ENCODE results near the gene ACVR1B. TPM values are rescaled to one million over a fixed set of nuclear protein-coding genes. Genes with fewer than 3 reads are reported as not detected.

The ACVR1B gene
- total and polyA plus RNA-seq, 3 experiments from 2014 or later = 1.3 to 8.7 (median 7.8) TPM

- Mint-ChIP-seq H3K4me3 (no peak overlapping the region), H3K4me1 (no peaks in the 10 kb centered on the region), H3K36me3 (no peaks in the 10 kb centered on the region), H3K9me3 (no peaks in the 10 kb centered on the region), H3K27me3 (peaks cover 0 to 2% of the 10 kb centered on the region in 2 donors), H3K27ac (no peak overlapping the region)
- H3K36me3 ChIP-seq (ENCODE audit: insufficient read depth, low read length) = no peaks in the 10 kb centered on the region
- DNase-seq = no peak
- H3K4me1 ChIP-seq (ENCODE audit: insufficient read depth, low read length) = no peaks in the 10 kb centered on the region
- no peaks in the 10 kb centered on the region for H3K9me3 ChIP-seq (ENCODE audit: low read length)
- CTCF ChIA-PET = no interaction called here
- no peak overlapping the region for H3K27ac ChIP-seq (ENCODE audit: low read depth, low read length)
- H3K27me3 ChIP-seq (ENCODE audit: insufficient read depth, low read length, poor library complexity, severe bottlenecking) = no peaks in the 10 kb centered on the region
- H3K4me3 ChIP-seq (ENCODE audit: low read length) = no peak overlapping the region
- POLR2A ChIA-PET = no interaction called here
Observed at GRCh38 chr12:51932218-51933076, 19.1 kb upstream of the ACVR1B start.

- H3K9me3 ChIP-seq (ENCODE audit: low read length) = no peaks in the 10 kb centered on the region
- no peak for DNase-seq
- no peaks in the 10 kb centered on the region for H3K27me3 ChIP-seq (ENCODE audit: insufficient read depth, low read length, poor library complexity, severe bottlenecking)
- peaks cover under 1 to 6% of the 10 kb centered on the region in 2 donors for H3K27me3 Mint-ChIP-seq
- ChIA-PET CTCF (interaction anchor here (0.7 to 0.8 kb wide), 2 partner anchors 41 to 153 kb away, joined by 3 read pairs; no protein-coding TSS in a partner anchor), POLR2A (no interaction called here)
- H3K4me3 Mint-ChIP-seq = no peak overlapping the region
- no peaks in the 10 kb centered on the region for H3K4me1 ChIP-seq (ENCODE audit: insufficient read depth, low read length)
- H3K4me1 Mint-ChIP-seq = no peaks in the 10 kb centered on the region
- no peaks in the 10 kb centered on the region for H3K36me3 Mint-ChIP-seq
- no peak overlapping the region for H3K27ac ChIP-seq (ENCODE audit: low read depth, low read length)
- H3K36me3 ChIP-seq (ENCODE audit: insufficient read depth, low read length) = no peaks in the 10 kb centered on the region
- H3K4me3 ChIP-seq (ENCODE audit: low read length) = no peak overlapping the region
- no peaks in the 10 kb centered on the region for H3K9me3 Mint-ChIP-seq
- no peak overlapping the region for H3K27ac Mint-ChIP-seq
Observed at GRCh38 chr12:51934080-51934479, 17.4 kb upstream of the ACVR1B start.

- ChIA-PET POLR2A (no interaction called here), CTCF (interaction anchor here (0.9 to 2.6 kb wide), 2 partner anchors 11 to 15 kb away, joined by 3 to 8 read pairs; no protein-coding TSS in a partner anchor)
- H3K9me3 ChIP-seq (ENCODE audit: low read length) = no peaks in the 10 kb centered on the region
- H3K4me1 ChIP-seq (ENCODE audit: insufficient read depth, low read length) = no peaks in the 10 kb centered on the region
- no peak for DNase-seq
- no peak overlapping the region for H3K27ac ChIP-seq (ENCODE audit: low read depth, low read length)
- H3K27me3 ChIP-seq (ENCODE audit: insufficient read depth, low read length, poor library complexity, severe bottlenecking) = no peaks in the 10 kb centered on the region
- Mint-ChIP-seq H3K4me1 (no peaks in the 10 kb centered on the region), H3K9me3 (no peaks in the 10 kb centered on the region), H3K36me3 (peaks cover 0 to 2% (median 0%) of the 10 kb centered on the region in 3 donors), H3K27ac (no peak overlapping the region), H3K27me3 (peaks cover 1 to 26% of the 10 kb centered on the region in 2 donors), H3K4me3 (no peak overlapping the region)
- H3K36me3 ChIP-seq (ENCODE audit: insufficient read depth, low read length) = no peaks in the 10 kb centered on the region
- H3K4me3 ChIP-seq (ENCODE audit: low read length) = no peak overlapping the region
Observed at GRCh38 chr12:51937926-51938325, 13.6 kb upstream of the ACVR1B start.

GRCh38 chr12:51938726-51939125 is 12.8 kb upstream of the ACVR1B start:
- Mint-ChIP-seq H3K4me3 (no peak overlapping the region), H3K4me1 (no peaks in the 10 kb centered on the region), H3K27me3 (peaks cover 1 to 31% of the 10 kb centered on the region in 2 donors), H3K27ac (no peak overlapping the region), H3K36me3 (peaks cover 0 to 5% (median 0%) of the 10 kb centered on the region in 3 donors), H3K9me3 (peaks cover 0 to 2% (median 0%) of the 10 kb centered on the region in 5 donors)
- H3K4me1 ChIP-seq (ENCODE audit: insufficient read depth, low read length) = no peaks in the 10 kb centered on the region
- H3K27me3 ChIP-seq (ENCODE audit: insufficient read depth, low read length, poor library complexity, severe bottlenecking) = no peaks in the 10 kb centered on the region
- ChIA-PET CTCF (interaction anchor here (2.6 kb wide), 1 partner anchor 15 kb away, joined by 8 read pairs; no protein-coding TSS in a partner anchor), POLR2A (no interaction called here)
- no peaks in the 10 kb centered on the region for H3K9me3 ChIP-seq (ENCODE audit: low read length)
- H3K36me3 ChIP-seq (ENCODE audit: insufficient read depth, low read length) = no peaks in the 10 kb centered on the region
- DNase-seq = no peak
- H3K4me3 ChIP-seq (ENCODE audit: low read length) = no peak overlapping the region
- H3K27ac ChIP-seq (ENCODE audit: low read depth, low read length) = no peak overlapping the region

- POLR2A ChIA-PET = no interaction called here
- H3K27ac ChIP-seq (ENCODE audit: low read depth, low read length) = no peak overlapping the region
- H3K36me3 ChIP-seq (ENCODE audit: insufficient read depth, low read length) = no peaks in the 10 kb centered on the region
- no peak overlapping the region for H3K27ac Mint-ChIP-seq
- H3K27me3 Mint-ChIP-seq = peaks cover 7 to 38% of the 10 kb centered on the region in 2 donors
- no peak for DNase-seq
- CTCF ChIA-PET = no interaction called here
- H3K4me3 ChIP-seq (ENCODE audit: low read length) = no peak overlapping the region
- H3K9me3 Mint-ChIP-seq = peaks cover 8 to 16% (median 13%) of the 10 kb centered on the region in 5 donors
- H3K4me3 Mint-ChIP-seq = no peak overlapping the region
- H3K27me3 ChIP-seq (ENCODE audit: insufficient read depth, low read length, poor library complexity, severe bottlenecking) = no peaks in the 10 kb centered on the region
- H3K9me3 ChIP-seq (ENCODE audit: low read length) = no peaks in the 10 kb centered on the region
- H3K36me3 Mint-ChIP-seq = peaks cover 0 to 14% (median 5%) of the 10 kb centered on the region in 3 donors
- H3K4me1 Mint-ChIP-seq = no peaks in the 10 kb centered on the region
- H3K4me1 ChIP-seq (ENCODE audit: insufficient read depth, low read length) = no peaks in the 10 kb centered on the region
Observed at GRCh38 chr12:51941011-51941581, 10.4 kb upstream of the ACVR1B start.

- H3K27ac ChIP-seq (ENCODE audit: low read depth, low read length) = no peak overlapping the region
- H3K4me3 Mint-ChIP-seq = no peak overlapping the region
- peaks cover 8 to 21% (median 13%) of the 10 kb centered on the region in 5 donors for H3K9me3 Mint-ChIP-seq
- H3K4me3 ChIP-seq (ENCODE audit: low read length) = no peak overlapping the region
- no peaks in the 10 kb centered on the region for H3K27me3 ChIP-seq (ENCODE audit: insufficient read depth, low read length, poor library complexity, severe bottlenecking)
- no peaks in the 10 kb centered on the region for H3K9me3 ChIP-seq (ENCODE audit: low read length)
- no peaks in the 10 kb centered on the region for H3K4me1 ChIP-seq (ENCODE audit: insufficient read depth, low read length)
- no peaks in the 10 kb centered on the region for H3K36me3 ChIP-seq (ENCODE audit: insufficient read depth, low read length)
- H3K36me3 Mint-ChIP-seq = peaks cover 0 to 17% (median 5%) of the 10 kb centered on the region in 3 donors
- DNase-seq = no peak
- H3K4me1 Mint-ChIP-seq = no peaks in the 10 kb centered on the region
- ChIA-PET CTCF (no interaction called here), POLR2A (no interaction called here)
- H3K27ac Mint-ChIP-seq = no peak overlapping the region
- peaks cover 7 to 43% of the 10 kb centered on the region in 2 donors for H3K27me3 Mint-ChIP-seq
Observed at GRCh38 chr12:51941604-51942003, 9.9 kb upstream of the ACVR1B start.

GRCh38 chr12:51942056-51942455 is 9.4 kb upstream of the ACVR1B start:
- H3K4me3 Mint-ChIP-seq = no peak overlapping the region
- H3K4me1 ChIP-seq (ENCODE audit: insufficient read depth, low read length) = no peaks in the 10 kb centered on the region
- H3K27me3 Mint-ChIP-seq = peaks cover 8 to 44% of the 10 kb centered on the region in 2 donors
- H3K27me3 ChIP-seq (ENCODE audit: insufficient read depth, low read length, poor library complexity, severe bottlenecking) = no peaks in the 10 kb centered on the region
- POLR2A ChIA-PET = no interaction called here
- no peaks in the 10 kb centered on the region for H3K9me3 ChIP-seq (ENCODE audit: low read length)
- no peak overlapping the region for H3K4me3 ChIP-seq (ENCODE audit: low read length)
- DNase-seq = no peak
- H3K36me3 ChIP-seq (ENCODE audit: insufficient read depth, low read length) = no peaks in the 10 kb centered on the region
- H3K4me1 Mint-ChIP-seq = no peaks in the 10 kb centered on the region
- H3K27ac Mint-ChIP-seq = no peak overlapping the region
- no peak overlapping the region for H3K27ac ChIP-seq (ENCODE audit: low read depth, low read length)
- peaks cover 8 to 22% (median 13%) of the 10 kb centered on the region in 5 donors for H3K9me3 Mint-ChIP-seq
- CTCF ChIA-PET = no interaction called here
- H3K36me3 Mint-ChIP-seq = peaks cover 0 to 17% (median 5%) of the 10 kb centered on the region in 3 donors

GRCh38 chr12:51942501-51943000 is 8.9 kb upstream of the ACVR1B start:
- Mint-ChIP-seq H3K36me3 (peaks cover 0 to 17% (median 5%) of the 10 kb centered on the region in 3 donors), H3K27me3 (peaks cover 8 to 42% of the 10 kb centered on the region in 2 donors), H3K9me3 (peaks cover 8 to 22% (median 13%) of the 10 kb centered on the region in 5 donors), H3K4me1 (no peaks in the 10 kb centered on the region), H3K27ac (no peak overlapping the region), H3K4me3 (no peak overlapping the region)
- no peak for DNase-seq
- Histone ChIP-seq H3K4me1 (ENCODE audit: insufficient read depth, low read length) (no peaks in the 10 kb centered on the region), H3K27ac (ENCODE audit: low read depth, low read length) (no peak overlapping the region), H3K9me3 (ENCODE audit: low read length) (no peaks in the 10 kb centered on the region), H3K27me3 (ENCODE audit: insufficient read depth, low read length, poor library complexity, severe bottlenecking) (no peaks in the 10 kb centered on the region), H3K4me3 (ENCODE audit: low read length) (no peak overlapping the region), H3K36me3 (ENCODE audit: insufficient read depth, low read length) (no peaks in the 10 kb centered on the region)
- CTCF ChIA-PET = no interaction called here
- POLR2A ChIA-PET = no interaction called here
